Heart left ventricle (tissue), 16 donors: ENCODE results near the gene EHMT1. TPM values are rescaled to one million over a fixed set of nuclear protein-coding genes. Genes with fewer than 3 reads are reported as not detected.

Experiments used
- ATAC-seq, 4 donors: fragments of 200-7000 bp; cut with Tn5 transposase; one replicate each; pipeline ENCODE4 v1.9.1; 2020 to 2022; ENCODE audit warnings: moderate library complexity in 4 of 4, mild to moderate bottlenecking in 3 of 4, moderate number of reproducible peaks in 1 of 4
- DNase-seq, 5 donors: peaks; one replicate each; pipeline ENCODE4 v3.0.0-alpha.2; 2020
- H3K27ac ChIP-seq, 12 donors: fragments of 200-600 bp; sonication (generic) in 4 of 12; one replicate each; pipeline versions ENCODE4 v1.5.0 to v1.8.0; 2016 to 2022; ENCODE audit warnings: mild to moderate bottlenecking in 2 of 12
- H3K27me3 ChIP-seq, 9 donors: fragments of 200-600 bp; sonication (generic) in 2 of 9; one replicate each; pipeline versions ENCODE4 v1.5.1 to v1.8.0; 2016 to 2022; ENCODE audit warnings: mild to moderate bottlenecking in 3 of 9
- H3K36me3 ChIP-seq, 9 donors: fragments of 200-600 bp; sonication (generic) in 2 of 9; one replicate each; pipeline versions ENCODE4 v1.5.0 to v1.8.0; 2018 to 2022; ENCODE audit warnings: mild to moderate bottlenecking in 2 of 9
- H3K4me1 ChIP-seq, 12 donors: fragments of 200-600 bp; sonication (generic) in 4 of 12; one replicate each; pipeline versions ENCODE4 v1.5.0 to v1.8.0; 2016 to 2022; ENCODE audit warnings: mild to moderate bottlenecking in 3 of 12
- H3K4me3 ChIP-seq, 12 donors: fragments of 200-600 bp; sonication (generic) in 4 of 12; one replicate each; pipeline versions ENCODE4 v1.5.0 to v1.8.0; 2017 to 2022; ENCODE audit warnings: mild to moderate bottlenecking in 9 of 12, moderate library complexity in 4 of 12
- H3K9me3 ChIP-seq, 12 donors: fragments of 200-600 bp; sonication (generic) in 4 of 12; one replicate each; pipeline versions ENCODE4 v1.5.0 to v1.8.0; 2016 to 2022; ENCODE audit warnings: mild to moderate bottlenecking in 1 of 12
- POLR2A ChIP-seq, 2 donors: fragments of 450-650 bp; IDR thresholded peaks; one replicate each; pipeline ENCODE4 v1.6.1; 2017; ENCODE audit warnings: antibody characterized with exemption in 2 of 2, mild to moderate bottlenecking in 2 of 2, moderate library complexity in 2 of 2
- WGBS, 4 donors: extraction: QIAGEN DNeasy Blood & Tissue Kit in 2 of 4; methylation state at CpG; one replicate each; pipeline versions ENCODE4 v1.1.5 to v1.1.7; 2013 to 2018; 5-methylcytosine and 5-hydroxymethylcytosine counted together
- intact Hi-C, 10 donors: fragments of 100-400 bp; cut with DNase I; formaldehyde crosslinking; loops; one replicate each; pipeline versions ENCODE4 v1.11.1 to v1.14.2; 2022
- polyA plus RNA-seq, 2 donors: library from polyadenylated mRNA; stranded (reverse); fragments of 200-250 nt; gene quantifications; one replicate each; pipeline ENCODE4 v1.2.3, GENCODE V29; 2013
- total RNA-seq, 9 donors: library from RNA; depleted of rRNA in 2 of 9; stranded (reverse); fragments of >200 nt in 2 of 9; fragmentation: NEBNext Ultra II Directional in 3 of 9; extraction: Animal tissue kit (Norgen Biotek cat#: 25700) in 3 of 9; gene quantifications; one replicate each; pipeline versions ENCODE4 v1.1.0 to v1.2.4, GENCODE V29; 2016 to 2023
- TF ChIP-seq, protein P1 (sequence below), 12 donors: fragments of 200-600 bp; sonication (generic) in 4 of 12; IDR thresholded peaks; one replicate each; pipeline versions ENCODE4 v1.5.0 to v1.8.0; 2018 to 2022; ENCODE audit warnings: antibody characterized with exemption in 12 of 12, mild to moderate bottlenecking in 5 of 12
- donor health status: ischemic (EF 13 %, LVEDD 7.1; RV severe dilation, severe dysfunction).
- donor health status: healthy with polysubstance abuse.
- donor health status: DM: no; HTN: yes; CAD: no.
- donor health status: DM: no; HTN: no; CAD: no.
- donor health status: ischemic (EF 25% LVEDD 6.9; RV normal size, moderate dysfunction).
- donor health status: ischemic (EF 25% LVEDD 5.7; RV mildly dilated, moderate dysfunction).
- donor health status: healthy.
- donor health status: DM: yes; HTN: yes; CAD: no.
- donor health status: ischemic (EF 35%, LVEDD 5.7; RV mildly dilated, moderate dysfunction).
- donor health status: nonischemic (EF 11% LVEDD 7.7; RV severe dilation, severe dysfunction).
- donor health status: DM: yes; HTN: yes; CAD: no.
- donor health status: PGD.
- donor health status: ischemic (EF 29% LVEDD 5.4; RV normal size, mild dysfunction).
- donor health status: nonischemic (EF 23%, LVEDD 6.1; RV moderate dilation, normal function).

The EHMT1 gene
- total and polyA plus RNA-seq, 11 donors: 24.5 to 55.9 (median 28.9) TPM

DNA sequence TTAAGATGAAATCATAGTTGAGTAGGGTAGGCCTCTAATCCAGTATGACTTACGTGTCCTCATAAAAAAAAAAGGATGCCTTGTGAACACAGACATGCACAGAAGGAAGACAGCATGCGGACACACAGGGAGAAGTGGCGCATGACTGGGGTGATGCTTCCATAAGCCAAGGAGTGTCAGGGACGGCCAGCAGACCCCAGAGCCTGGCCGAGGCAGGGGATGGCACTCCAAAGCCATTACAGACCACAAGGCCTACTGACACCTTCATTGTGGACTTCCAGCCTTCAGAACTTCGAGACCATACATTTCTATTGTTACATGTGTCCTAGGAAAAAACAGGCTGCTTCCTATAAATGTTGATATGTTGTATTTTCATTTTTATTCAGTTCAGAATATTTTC, 19.9 kb downstream of the EHMT1 start:
- no peak for DNase-seq
- H3K4me1 ChIP-seq: peaks cover 0 to 22% (median 8%) of the 10 kb centered on the region in 12 donors
- peak overlapping the region in 1 of 12 donors; percentile 71 for H3K27ac ChIP-seq
- TF ChIP-seq POLR2A (IDR thresholded peaks at IDR 0.05): no peak
- TF ChIP-seq, protein P1, sequence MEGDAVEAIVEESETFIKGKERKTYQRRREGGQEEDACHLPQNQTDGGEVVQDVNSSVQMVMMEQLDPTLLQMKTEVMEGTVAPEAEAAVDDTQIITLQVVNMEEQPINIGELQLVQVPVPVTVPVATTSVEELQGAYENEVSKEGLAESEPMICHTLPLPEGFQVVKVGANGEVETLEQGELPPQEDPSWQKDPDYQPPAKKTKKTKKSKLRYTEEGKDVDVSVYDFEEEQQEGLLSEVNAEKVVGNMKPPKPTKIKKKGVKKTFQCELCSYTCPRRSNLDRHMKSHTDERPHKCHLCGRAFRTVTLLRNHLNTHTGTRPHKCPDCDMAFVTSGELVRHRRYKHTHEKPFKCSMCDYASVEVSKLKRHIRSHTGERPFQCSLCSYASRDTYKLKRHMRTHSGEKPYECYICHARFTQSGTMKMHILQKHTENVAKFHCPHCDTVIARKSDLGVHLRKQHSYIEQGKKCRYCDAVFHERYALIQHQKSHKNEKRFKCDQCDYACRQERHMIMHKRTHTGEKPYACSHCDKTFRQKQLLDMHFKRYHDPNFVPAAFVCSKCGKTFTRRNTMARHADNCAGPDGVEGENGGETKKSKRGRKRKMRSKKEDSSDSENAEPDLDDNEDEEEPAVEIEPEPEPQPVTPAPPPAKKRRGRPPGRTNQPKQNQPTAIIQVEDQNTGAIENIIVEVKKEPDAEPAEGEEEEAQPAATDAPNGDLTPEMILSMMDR (IDR thresholded peaks at IDR 0.05): no peak
- no peaks in the 10 kb centered on the region for H3K27me3 ChIP-seq
- 93 to 97% (median 96%) methylated on average over 6 of the region's 6 CpGs for WGBS, 4 donors
- H3K36me3 ChIP-seq: peaks cover 0 to 18% (median 3%) of the 10 kb centered on the region in 9 donors
- peak overlapping the region in 2 of 12 donors; percentile 35 to 42 for H3K4me3 ChIP-seq
- ATAC-seq: no peak
- intact Hi-C loops: no loop called here
- H3K9me3 ChIP-seq: no peaks in the 10 kb centered on the region

DNA sequence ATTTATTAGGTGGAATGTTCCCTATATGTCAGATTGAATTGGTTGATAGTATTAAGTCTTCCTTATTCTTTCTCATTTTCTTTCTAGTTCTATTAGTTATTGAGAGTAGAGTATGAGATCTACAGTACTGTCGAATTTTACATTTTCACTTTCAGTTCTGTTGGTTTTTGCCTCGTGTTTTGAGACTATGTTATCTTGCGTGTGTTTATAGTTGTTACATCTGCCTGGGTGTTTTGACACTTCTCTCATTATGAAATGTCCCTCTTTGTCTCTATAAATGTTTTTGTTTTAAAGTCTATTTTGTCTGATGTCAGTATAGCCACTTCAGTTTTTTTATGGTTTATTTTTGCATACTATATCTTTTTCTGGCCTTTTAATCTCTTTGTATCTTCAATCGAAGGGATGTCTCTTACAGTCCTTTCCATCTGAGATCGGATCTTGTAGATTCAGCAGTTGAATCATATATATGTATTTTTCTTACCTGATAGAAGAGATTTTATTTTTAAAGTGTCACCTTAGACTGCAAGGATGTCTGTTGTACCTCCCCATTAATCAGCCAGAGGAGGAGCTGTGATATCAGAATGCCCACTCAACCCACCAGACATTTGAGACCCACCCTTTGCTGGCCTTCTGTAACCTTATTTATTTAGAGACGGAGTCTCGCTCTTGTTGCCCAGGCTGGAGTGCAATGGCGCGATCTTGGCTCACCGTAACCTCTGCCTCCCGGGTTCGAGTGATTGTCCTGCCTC, 20.7 kb downstream of the EHMT1 start:
- peak overlapping the region in 5 of 12 donors; percentile 13 to 42 (median 25) for H3K4me3 ChIP-seq
- peak overlapping the region in 2 of 12 donors; percentile 8 to 71 for H3K27ac ChIP-seq
- no peaks in the 10 kb centered on the region for H3K27me3 ChIP-seq
- H3K36me3 ChIP-seq: peaks cover 0 to 22% (median 3%) of the 10 kb centered on the region in 9 donors
- no peaks in the 10 kb centered on the region for H3K9me3 ChIP-seq
- no peak for TF ChIP-seq POLR2A (IDR thresholded peaks at IDR 0.05)
- TF ChIP-seq, protein P1 (IDR thresholded peaks at IDR 0.05): no peak
- peaks cover 0 to 28% (median 8%) of the 10 kb centered on the region in 12 donors for H3K4me1 ChIP-seq
- DNase-seq: no peak
- intact Hi-C loops: no loop called here
- ATAC-seq: no peak
- 67 to 77% (median 71%) methylated on average over 12 of the region's 12 CpGs for WGBS, 4 donors

DNA sequence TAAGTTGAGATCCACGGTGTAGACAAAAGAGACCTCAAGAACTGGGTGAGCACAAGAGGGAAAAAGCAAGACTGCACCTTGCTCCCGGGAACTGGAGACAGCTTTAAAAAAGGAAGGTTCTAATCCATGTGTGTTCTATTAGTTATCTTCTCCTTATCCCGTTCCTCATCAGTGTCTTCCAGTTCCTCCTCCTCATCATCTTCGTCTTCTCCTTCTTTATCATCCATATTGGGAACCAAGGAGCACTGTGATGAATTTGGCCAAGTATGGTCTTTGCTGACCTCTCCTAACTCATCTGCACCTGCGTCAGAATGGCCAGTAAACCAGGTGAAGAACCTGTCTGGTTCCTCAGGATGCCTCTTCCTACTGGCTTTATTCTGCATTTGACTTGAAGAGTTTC, 22.1 kb downstream of the EHMT1 start:
- TF ChIP-seq POLR2A (IDR thresholded peaks at IDR 0.05): no peak
- TF ChIP-seq, protein P1 (IDR thresholded peaks at IDR 0.05): no peak
- ATAC-seq: no peak
- Histone ChIP-seq H3K27me3 (no peaks in the 10 kb centered on the region), H3K4me1 (peaks cover 0 to 28% (median 8%) of the 10 kb centered on the region in 12 donors), H3K4me3 (no peak overlapping the region), H3K27ac (no peak overlapping the region), H3K9me3 (no peaks in the 10 kb centered on the region), H3K36me3 (peaks cover 0 to 26% (median 3%) of the 10 kb centered on the region in 9 donors)
- DNase-seq: no peak
- 90 to 97% (median 92%) methylated on average over 5 of the region's 5 CpGs for WGBS, 4 donors
- intact Hi-C loops: no loop called here

DNA sequence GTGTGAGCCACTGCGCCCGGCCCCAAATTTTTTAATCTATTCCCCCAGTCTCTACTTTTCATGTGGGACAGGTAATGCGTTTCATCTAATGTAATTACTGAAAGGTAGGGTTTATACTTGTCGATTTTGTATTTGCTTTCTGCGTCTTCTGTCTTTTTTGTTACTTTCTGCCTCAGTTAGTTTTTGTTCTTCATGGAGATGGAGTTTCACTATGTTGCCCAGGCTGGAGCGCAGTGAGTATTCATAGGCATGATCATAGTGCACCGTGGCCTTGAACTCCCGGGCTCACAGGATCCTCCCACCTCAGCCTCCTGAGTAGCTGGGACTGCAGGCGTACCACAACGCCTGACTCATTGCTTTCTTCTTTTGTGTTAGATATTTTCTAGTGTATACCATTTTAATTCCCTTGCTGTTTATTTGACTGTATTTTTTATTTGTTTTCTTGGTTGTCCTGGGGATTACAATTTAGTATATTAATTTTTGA, 23.4 kb downstream of the EHMT1 start:
- ATAC-seq (no peak), DNase-seq (no peak)
- Histone ChIP-seq H3K4me1 (peaks cover 0 to 40% (median 8%) of the 10 kb centered on the region in 12 donors), H3K27ac (no peak overlapping the region), H3K36me3 (peaks cover 0 to 31% (median 3%) of the 10 kb centered on the region in 9 donors), H3K9me3 (no peaks in the 10 kb centered on the region), H3K27me3 (no peaks in the 10 kb centered on the region), H3K4me3 (no peak overlapping the region)
- TF ChIP-seq, protein P1 (IDR thresholded peaks at IDR 0.05): no peak
- TF ChIP-seq POLR2A (IDR thresholded peaks at IDR 0.05): no peak
- intact Hi-C loops: no loop called here
- 95 to 96% (median 96%) methylated on average over 10 of the region's 10 CpGs for WGBS, 4 donors
